GM20431 (cell line): ENCODE measurements around the gene CLEC18C.
"Not testable (repeated sequence)": the region's sequence is repeated elsewhere in the genome, so short reads cannot be mapped to it uniquely, and the experiment has no call there.

Experiments
- in situ Hi-C: fragments of 300-500 bp; cut with MseI, MboI; formaldehyde crosslinking; loops from one replicate; pipeline ENCODE4 v1.15.0; 2020; ENCODE audit warnings: low sequenced_read_pairs; ENCODE audit not compliant: unreplicated experiment

CLEC18C gene

GRCh38 chr16:70173212-70173837, at the start of gene CLEC18C:
CLEC18C (plus strand) TSS chr16:70173787; CDS start chr16:70174279, 492 bp downstream.
- in situ Hi-C loops: not testable (repeated sequence)

- in situ Hi-C loops: not testable (repeated sequence)
These were observed 49.8 kb upstream of the CLEC18C start for GRCh38 chr16:70123822-70124221.

GRCh38 chr16:70126226-70126625, 47.4 kb upstream of the CLEC18C start:
- in situ Hi-C loops: not testable (repeated sequence)

- in situ Hi-C loops: not testable (repeated sequence)
These were observed 45.9 kb upstream of the CLEC18C start for GRCh38 chr16:70127706-70128105.

- in situ Hi-C loops: not testable (repeated sequence)
These were observed 44.7 kb upstream of the CLEC18C start for GRCh38 chr16:70128844-70129243.

- in situ Hi-C loops: not testable (repeated sequence)
These were observed 37.8 kb upstream of the CLEC18C start for GRCh38 chr16:70135796-70136195.

GRCh38 chr16:70136595-70136994, 37.0 kb upstream of the CLEC18C start:
- in situ Hi-C loops: not testable (repeated sequence)

- in situ Hi-C loops: not testable (repeated sequence)
These were observed 30.8 kb upstream of the CLEC18C start for GRCh38 chr16:70142739-70143138.

GRCh38 chr16:70143231-70143895, 30.2 kb upstream of the CLEC18C start:
- in situ Hi-C loops: not testable (repeated sequence)

- in situ Hi-C loops: not testable (repeated sequence)
These were observed 25.7 kb upstream of the CLEC18C start for GRCh38 chr16:70147853-70148252.

- in situ Hi-C loops: not testable (repeated sequence)
These were observed 25.1 kb upstream of the CLEC18C start for GRCh38 chr16:70148453-70148852.

GRCh38 chr16:70149296-70149695, 24.3 kb upstream of the CLEC18C start:
- in situ Hi-C loops: not testable (repeated sequence)

- in situ Hi-C loops: no loop called here
These were observed 22.2 kb upstream of the CLEC18C start for GRCh38 chr16:70151391-70151790.

GRCh38 chr16:70151941-70152509, 21.6 kb upstream of the CLEC18C start:
- in situ Hi-C loops: no loop called here

- in situ Hi-C loops: no loop called here
These were observed 20.8 kb upstream of the CLEC18C start for GRCh38 chr16:70152578-70153302.

- in situ Hi-C loops: not testable (repeated sequence)
These were observed 18.9 kb upstream of the CLEC18C start for GRCh38 chr16:70154736-70155135.

- in situ Hi-C loops: no loop called here
These were observed 17.2 kb upstream of the CLEC18C start for GRCh38 chr16:70156207-70156978.

- in situ Hi-C loops: no loop called here
These were observed 16.5 kb upstream of the CLEC18C start for GRCh38 chr16:70157105-70157476.

- in situ Hi-C loops: no loop called here
These were observed 15.9 kb upstream of the CLEC18C start for GRCh38 chr16:70157477-70158260.
